GM19240 (cell line): ENCODE measurements around the gene CACNA1I.
"Not testable (repeated sequence)": the region's sequence is repeated elsewhere in the genome, so short reads cannot be mapped to it uniquely, and the experiment has no call there.

Source experiments
- DNase-seq: peaks from one replicate; pipeline ENCODE4 v3.0.0; 2011; ENCODE audit warnings: low spot score; ENCODE audit not compliant: insufficient read length

The CACNA1I gene

DNA sequence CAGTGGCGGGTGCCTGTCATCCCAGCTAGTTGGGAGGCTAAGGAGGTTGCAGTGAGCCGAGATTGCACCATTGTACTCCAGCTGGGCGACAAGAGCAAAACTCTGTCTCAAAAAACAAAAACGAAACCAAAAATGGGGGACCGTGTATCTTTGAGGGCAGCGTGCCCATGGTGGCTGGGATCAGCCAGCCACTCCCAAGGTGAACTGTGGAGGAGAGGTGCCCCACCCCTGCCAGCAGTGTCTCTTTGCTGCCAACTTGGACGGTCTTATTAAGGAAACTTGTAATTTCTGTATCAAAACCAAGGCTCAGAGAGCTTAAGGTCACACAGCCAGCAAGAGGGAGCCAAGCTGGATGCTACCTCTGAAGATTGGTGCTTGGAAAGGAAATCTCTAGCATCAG lies 147.7 kb downstream of the CACNA1I start:
- no peak for DNase-seq

DNA sequence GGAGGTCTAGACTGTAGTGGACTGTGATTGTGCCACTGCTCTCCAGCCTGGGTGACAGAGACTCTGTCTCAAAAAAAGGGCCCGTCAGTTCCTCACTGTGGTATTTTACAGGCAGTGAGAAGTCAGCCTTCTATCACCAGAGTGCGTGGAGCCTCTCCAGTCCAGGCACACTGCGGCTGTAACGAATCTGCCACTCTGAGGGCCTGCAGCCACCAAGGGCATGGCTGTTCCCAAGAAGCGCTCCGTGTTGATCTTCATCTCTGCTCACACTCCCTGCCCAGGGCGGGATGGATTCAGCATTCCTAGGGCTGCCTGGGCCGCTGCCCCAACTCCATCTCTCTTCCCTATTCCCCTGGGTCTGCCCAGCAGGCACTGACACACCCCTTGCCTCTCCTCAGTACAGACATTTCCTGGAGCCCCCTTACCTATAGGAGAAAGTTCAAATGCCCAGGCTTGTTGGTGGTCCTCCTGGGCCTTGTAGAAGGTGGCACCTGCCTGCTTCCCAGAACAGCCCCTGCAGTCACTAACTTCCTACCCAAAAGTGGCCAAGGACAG lies 148.4 kb downstream of the CACNA1I start:
- no peak for DNase-seq

DNA sequence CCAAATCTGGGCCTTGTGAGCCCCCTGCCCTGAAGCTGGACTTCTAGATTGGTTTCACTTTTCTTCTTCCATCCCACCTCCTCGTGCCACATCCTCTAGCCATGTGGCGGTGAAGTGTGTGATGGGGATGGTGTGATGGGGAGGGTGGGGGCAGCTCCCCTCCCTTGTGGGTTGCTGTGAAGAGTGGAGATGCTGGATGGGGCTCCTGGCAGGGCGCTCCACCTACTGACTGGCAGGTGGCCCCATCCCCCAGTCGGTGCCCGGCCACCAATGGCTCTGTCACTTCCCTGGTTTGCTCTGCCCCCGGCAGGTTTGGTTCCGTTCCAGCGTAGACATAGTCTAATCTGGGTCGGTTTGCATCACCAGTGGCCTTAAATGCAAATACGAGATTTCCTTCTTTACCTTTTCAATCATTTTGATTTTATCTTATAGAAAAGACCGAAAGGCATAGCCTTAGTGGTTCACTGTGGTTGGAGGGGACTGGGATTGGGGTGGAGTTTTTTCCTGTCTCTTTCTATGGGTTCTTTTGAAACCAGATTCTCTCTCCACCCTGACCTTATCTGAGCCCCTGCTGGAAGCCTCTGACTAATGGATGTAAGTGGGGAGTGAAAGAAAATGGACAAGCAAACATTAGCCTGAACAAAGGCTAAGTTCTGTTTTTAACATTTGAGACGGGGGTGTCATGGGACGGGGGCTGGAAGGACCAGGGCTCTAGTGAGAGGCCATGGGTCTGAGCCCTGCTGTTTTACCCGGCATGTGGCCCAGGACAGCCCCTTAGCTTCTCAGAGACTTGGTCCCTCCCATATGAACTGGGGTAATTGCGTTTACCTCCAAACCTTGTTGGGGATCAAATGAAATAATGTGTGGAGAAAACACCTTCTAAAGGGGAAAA lies 149.3 kb downstream of the CACNA1I start:
- DNase-seq, result no peak

DNA sequence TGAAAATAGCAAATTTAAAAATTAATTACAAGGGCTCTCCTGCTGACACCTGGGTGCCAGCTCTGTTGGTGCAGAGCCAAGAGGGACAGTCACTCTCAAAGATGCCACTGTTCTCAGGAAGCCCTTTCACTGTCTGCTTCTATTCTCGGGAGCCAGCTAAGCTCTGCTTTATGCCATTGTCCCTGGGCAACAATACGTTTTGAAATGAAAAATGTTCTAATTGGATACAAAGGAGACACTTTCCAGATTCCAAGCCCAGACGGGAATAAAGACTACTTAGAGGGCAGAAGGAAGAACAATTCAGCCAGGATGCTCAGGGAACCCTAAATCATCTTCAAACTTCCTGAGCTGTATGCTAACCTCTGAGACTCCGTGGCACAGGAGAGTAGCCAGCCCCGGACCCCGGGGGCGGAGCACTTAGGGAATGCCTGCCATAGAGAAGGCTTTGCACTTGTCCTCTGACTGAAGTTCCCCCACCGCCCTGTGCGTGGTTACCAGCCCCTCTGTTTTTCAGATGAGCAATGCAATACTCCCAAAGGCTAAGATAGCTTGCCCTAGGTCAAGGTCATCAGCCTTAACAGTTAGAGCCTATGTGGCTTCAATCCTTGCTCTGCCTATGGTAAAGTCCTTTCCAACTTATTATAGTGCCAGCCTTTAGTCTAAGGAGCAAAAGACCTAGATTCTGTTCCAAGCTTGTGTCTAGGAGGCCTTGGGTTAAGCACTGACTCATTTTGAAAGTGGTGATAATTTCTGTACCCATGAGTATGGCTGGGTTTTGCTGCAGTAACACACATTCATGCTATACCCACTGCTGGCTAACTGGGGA lies 150.9 kb downstream of the CACNA1I start:
- DNase-seq, result no peak

DNA sequence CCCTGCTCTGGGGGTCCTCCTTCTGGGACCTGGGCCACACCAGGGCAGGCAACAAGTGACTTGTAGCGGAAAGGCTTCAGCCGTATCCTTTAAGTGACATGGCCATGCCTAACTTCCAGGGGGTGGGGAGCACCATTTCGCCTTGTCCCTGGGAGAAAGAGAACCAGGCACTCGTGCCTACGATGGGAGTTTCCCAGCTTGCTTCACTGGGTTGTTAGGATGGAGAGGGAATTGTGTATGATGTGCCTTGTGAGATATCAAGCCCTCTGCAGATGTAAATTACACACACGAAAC lies 151.4 kb downstream of the CACNA1I start:
- DNase-seq, result no peak

DNA sequence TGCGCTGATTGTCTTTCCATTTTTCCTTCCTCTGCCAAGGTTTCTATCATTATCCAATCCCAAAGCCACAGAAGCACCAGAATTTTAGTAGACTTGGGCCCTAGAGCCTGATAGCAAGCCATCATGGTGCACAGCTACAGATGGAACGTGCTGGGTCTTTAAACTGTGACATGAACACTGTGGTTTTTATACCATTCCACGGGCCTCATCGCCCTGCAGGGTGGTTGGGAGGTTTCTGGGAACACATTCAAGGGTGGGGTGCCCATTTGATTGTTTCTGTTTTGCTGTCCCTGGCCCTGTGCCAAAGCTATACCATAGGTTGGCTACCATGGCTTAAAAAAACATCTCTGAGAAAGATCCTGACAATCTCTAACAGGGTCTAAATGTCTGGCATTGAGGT lies 151.9 kb downstream of the CACNA1I start:
- no peak for DNase-seq

DNA sequence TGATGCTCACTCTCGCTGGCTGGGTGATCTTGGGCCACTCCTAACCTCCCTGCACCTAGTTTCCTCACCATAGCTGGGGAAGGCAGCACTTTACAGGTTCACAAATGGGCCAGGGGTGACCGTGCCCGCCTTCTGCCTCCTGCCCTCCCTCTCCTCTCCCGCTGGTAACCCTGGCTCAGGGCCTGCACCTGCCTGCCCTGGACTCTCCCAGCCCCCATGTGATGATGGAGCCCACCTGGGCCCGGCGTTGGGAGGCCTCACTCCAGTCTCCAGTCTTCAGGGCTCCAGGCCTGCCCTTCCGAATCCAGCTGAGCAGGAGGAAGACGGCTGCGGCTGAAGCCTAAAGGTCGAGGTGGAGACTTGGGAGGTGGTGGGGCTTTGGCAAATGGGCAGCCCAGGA lies 152.9 kb downstream of the CACNA1I start:
- no peak for DNase-seq

DNA sequence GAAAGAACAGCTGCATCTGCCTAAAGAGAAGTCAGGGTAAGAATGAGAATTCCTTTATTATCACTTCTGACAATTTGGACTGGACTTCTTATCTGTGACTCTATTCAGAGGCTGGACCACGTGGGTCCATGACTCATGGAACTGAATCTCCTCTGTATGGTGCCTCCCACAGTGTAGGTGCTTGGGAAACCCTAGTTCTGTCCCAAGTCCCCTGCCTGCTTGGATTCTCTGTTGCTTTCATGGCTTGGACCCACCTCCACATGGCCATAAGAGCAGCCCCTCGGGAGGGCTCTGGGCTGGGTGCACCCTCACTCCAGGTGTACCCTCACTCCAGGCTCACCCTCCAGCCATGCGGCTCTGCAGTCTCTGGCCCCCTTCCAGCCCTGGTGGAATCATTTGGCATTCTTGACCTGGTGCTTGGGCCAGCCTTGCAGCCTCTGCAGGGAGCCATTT lies 153.4 kb downstream of the CACNA1I start:
- no peak for DNase-seq

DNA sequence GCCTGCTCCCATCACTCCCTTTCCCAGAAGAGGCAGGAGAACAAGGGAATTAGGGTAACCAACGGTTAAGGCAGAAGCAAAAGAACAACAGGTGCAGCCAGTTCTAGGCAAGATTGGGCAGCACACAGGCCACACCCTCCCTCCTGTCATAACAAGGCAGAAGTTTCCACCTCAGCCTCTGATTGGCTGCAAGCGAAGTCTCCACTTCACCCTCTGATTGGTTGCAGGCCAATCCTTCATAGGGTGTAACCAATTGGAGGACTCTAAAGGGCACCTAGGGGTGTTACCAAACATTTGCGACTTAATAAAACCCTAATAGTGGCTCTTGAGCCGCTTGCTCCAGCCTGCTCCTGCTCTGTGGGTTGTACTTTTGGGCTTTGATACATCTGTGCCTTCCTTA lies 153.8 kb downstream of the CACNA1I start:
- no peak for DNase-seq

DNA sequence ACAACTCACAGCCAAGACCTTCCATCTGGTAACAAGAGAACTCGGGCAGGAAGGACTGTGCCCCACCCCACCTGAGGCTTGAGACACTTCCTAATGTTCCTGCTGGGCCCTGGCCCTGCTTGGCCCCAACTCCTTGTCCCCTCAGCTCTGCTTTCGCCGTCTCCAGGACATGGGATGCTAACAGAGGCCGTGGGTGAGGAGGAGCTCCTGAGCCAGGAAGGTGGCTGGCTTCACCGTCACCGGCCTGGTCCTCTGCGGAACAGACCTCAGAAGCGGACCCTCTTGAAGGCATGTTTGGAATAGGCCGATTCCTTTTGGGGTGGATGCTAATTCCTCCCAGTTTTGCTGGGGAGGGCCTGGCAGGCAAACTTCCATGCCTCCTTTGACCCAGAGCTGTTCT lies 154.3 kb downstream of the CACNA1I start:
- no peak for DNase-seq

DNA sequence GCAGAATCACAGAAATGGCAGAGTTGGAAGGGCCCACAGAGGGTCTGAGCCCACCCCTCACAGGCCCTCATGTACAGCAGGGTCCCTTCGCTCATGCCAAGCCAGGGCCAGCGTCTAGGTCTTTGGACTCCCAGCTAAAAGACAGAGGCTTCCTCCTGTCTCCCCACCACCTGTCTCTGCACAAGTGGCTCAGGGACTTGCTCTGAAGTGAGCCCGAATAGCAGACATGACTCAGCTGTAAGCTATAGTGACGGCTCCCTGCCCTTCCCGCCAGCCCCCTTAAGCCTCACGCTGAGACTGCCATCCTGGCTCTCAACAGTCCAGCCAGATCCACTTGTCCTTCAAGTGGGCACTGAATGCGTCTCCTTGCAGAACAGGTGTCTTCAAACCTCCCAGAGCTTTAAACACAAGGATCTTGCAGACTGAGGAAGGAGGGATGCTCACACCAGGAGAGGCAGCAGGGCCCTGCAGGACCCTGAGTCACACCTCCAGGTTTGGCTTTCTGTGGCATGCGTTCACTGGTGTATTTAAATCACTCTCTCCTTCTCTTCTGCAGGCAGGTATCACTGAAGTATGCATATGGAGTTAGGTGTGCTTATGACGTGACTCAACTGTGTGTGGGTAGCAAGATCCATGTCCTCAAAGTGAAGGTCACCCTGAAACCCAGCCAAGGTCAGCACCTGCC lies 154.9 kb downstream of the CACNA1I start:
- no peak for DNase-seq

DNA sequence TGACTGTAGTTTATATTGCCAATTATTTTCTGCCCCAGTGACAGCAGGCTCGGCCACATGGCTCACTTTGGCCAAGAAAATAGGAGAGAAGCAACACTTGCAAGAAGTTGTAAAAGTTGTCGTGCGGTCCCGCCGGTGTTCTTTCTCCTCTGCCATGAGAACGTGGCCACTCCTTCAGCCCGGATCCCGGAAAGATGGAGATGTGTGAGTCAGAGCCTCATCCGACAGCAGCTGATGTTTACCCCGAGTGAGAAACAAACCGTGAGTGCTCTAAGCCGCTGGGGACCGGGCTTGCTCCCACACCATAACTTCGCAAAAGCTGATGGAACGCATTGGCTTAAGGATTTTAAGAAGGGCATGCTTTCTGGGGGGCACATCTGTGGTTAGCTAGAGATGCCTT lies 157.0 kb downstream of the CACNA1I start:
- no peak for DNase-seq

DNA sequence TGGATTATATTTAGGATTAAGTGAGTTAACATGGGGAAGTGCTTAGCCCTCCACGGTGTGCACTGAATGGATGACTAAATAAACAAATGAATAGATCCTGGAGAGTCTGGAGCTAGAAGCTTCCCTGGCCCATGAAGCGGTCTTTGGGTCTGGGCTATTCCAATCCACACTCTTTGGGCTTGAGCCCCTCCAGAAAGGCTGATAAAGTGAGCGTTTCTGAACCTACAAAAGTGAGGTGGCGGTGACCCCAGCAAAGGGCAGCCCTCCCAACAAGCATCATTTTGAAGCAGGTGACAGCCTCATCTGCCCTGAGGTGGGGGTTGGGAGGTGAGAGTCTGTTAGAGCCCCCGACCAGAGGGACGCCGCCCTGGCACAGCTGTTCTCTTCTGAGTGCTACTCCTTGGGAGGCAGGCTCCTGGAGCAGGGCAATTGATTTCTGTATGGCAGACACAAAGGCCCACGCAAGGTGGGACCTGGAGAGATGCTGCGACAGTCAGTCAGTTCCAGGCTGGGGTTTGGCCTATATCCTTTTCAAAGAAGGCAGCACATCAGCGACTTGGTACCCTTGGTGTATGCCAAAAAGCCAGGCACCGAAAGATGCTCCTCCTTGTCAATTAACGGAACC lies 157.8 kb downstream of the CACNA1I start:
- DNase-seq, result no peak

DNA sequence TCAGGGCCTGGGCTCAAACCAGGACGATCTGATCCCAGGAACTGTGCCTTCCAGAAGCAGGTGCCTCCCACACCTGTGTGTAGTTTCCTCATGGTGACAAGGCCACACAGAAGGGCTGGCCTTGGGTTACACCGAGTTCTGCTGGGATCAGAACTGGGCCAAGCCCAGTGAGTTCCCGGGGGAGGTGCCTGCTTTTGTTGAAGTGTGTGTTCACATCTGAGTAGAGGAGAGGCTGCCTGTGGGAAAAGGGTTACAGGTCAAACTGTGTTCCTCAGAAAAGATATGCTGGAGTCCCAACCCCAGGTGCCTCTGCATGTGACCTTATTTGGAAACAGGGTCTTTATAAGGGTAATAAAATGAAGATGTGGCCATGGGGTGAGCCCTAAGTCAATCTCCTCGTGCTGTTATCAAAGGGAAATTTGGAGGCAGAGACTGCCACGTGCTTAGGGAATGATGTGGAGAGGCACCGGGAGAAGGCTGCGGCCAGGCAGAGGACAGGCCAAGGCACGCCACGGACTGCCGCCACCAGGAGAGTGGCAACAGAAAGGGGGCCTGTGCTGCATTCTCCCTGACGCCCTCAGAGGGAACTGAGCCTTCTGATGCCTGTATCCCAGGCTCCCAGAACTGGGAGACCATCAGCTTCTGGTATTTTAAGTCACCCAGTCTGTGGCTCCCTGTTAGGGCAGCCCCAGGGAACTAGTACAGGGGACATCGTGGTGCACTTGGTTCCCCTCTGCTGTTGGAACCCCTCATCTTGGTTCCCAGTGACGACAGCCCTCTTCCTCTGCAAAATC lies 158.8 kb downstream of the CACNA1I start:
- no peak for DNase-seq

DNA sequence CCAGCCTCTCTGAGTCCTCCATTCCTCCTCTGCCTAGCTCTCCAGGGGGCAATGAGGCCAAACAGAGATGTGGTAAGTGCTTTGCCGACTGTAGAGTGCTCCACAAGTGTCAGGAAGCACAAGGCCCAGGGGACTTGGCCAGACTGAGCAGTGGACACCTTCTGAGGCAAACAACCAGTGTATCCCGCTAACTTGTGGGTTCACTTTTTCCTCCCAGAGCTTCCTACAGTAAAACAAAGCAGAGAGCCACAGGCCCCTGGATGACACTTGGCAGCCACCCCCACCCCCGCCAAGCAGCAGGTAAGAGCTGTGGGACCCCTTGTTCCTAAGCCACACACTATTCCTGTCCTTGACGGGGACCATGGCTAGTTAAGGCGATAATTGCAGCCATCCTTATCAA lies 160.9 kb downstream of the CACNA1I start:
- DNase-seq, result no peak

DNA sequence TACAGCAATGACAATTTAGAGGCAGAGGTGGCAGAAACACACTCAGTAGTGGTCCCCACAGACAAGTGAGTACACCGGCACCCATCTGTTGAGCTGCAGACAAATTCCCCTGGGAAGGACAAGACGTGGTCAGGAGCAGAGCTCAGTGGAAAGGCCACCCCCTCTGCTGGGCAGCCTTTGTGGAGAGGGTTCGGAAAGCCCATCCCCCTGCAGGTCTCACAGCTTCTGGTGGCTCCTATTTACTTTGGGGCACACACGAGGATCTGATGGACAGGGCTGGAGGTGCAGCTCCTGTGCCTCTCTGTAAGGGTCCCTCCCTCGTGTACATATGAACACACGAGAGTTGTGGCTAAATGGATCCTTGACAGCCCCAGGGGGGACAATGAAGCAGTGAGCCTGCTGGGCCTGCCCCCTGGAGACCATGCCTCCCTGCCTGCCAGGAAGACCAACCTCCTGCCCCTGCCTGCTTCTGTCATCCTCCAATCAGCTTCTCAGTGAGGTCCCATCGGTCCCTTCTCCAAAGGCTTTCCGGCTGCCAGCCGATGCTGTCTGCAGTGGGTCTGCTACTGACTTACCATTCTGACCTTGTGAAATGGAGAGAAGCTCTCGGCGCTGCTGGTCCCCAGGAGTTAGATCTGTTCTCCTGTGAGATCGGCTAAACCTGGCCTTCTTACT lies 161.5 kb downstream of the CACNA1I start:
- DNase-seq, result no peak

DNA sequence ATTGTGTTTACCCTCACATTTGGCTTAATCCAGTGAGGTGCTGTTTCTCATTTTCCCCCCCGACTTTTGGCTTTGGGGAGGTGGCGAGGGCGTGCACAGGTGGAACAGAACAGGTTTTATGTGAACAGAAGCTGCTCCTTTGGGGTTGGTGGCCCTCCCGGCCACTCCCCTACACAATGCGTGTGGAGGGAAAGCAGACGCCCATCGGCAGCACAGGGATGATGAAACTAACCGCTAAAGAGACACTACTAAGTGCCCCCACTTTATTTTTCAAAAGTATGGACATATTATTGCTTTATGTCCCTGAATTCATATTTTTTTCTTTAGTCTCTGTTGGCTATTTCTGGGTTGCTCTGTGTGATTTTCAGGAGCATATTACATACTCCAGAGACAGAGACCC lies 162.1 kb downstream of the CACNA1I start:
- no peak for DNase-seq

DNA sequence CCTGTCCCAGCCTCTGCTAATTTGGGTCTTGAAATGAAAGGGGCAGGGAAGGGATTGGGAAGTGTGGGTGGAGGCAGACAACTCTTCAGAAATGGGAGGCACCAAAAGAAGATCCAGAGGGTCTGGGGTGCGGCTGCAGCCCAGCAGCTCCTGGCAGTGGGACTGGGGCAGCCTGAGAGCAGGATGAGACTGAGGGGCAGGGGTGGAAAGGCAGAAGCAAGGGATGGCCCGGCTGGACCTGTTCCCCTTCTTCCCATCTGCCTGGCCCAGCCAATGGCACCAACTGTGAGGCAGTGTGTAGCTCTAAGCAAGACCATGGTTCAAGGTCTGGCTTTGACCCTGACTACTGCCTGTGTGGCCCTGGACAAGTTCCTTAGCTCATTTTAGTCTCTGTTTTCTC lies 162.6 kb downstream of the CACNA1I start:
- no peak for DNase-seq

DNA sequence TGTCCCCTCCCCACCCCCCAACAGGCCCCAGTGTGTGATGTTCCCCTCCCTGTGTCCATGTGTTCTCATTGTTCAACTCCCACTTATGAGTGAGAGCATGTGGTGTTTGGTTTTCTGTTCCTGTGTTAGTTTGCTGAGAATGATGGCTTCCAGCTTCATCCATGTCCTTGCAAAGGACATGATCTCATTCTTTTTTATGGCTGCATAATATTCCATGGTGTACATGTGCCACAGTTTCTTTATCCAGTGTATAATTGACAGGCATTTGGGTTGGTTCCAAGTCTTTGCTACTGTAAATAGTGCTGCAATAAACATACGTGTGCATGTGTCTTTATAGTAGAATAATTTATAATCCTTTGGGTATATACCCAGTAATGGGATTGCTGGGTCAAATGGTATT lies 163.5 kb downstream of the CACNA1I start:
- not testable (repeated sequence) for DNase-seq

DNA sequence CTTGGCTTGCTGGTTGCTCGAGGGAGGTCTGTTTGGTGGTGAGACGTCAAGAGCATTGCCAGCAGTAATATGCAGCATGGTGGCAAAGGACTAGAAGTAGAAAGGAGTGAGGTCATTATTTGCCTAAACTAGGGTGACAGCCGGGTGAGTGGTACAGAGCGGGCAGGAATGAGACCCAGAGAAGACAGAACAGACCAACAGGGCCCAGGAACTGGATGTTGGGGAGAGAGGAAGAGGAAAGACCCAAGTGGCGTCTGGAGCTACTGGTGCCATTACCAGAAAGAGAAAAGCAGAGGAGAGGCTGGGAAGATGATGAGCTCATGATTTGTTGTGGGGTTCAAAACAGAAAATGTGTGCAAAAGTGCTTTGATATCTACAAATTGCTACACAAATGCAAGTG lies 164.3 kb downstream of the CACNA1I start:
- no peak for DNase-seq
